Stimulated activated CD8-positive, alpha-beta memory T cell treated with anti-CD3 and anti-CD28 coated beads, Interleukin-15, amount 100 ng/mL, for 1 hour (primary cell): ENCODE results near the gene PTPN9.
"Not testable (repeated sequence)": the region's sequence is repeated elsewhere in the genome, so short reads cannot be mapped to it uniquely, and the experiment has no call there.

Experiments
- DNase-seq: peaks from one replicate; pipeline ENCODE4 v3.0.0-alpha.2; 2020; ENCODE audit warnings: low read depth

PTPN9 gene

GRCh38 chr15:75578948-75579920, at the start of gene PTPN9:
Gene PTPN9, minus strand, starts transcription at chr15:75579315. Its CDS starts 539 bp downstream, at chr15:75578776.
- DNase-seq = peak; percentile 49

- peak; percentile 81 for DNase-seq
Measured at GRCh38 chr15:75625542-75626347, 46.6 kb upstream of the PTPN9 start, which contains the start of gene SNUPN. Gene SNUPN, minus strand, starts transcription at chr15:75625725. Its CDS starts 4,674 bp downstream, at chr15:75621051.

- no peak for DNase-seq
Measured at GRCh38 chr15:75622505-75622904, 43.4 kb upstream of the PTPN9 start.

- no peak for DNase-seq
Measured at GRCh38 chr15:75620841-75621391, 41.8 kb upstream of the PTPN9 start.

GRCh38 chr15:75620058-75620820, 41.1 kb upstream of the PTPN9 start:
- no peak for DNase-seq

- DNase-seq = no peak
Measured at GRCh38 chr15:75616766-75617165, 37.7 kb upstream of the PTPN9 start.

- DNase-seq = no peak
Measured at GRCh38 chr15:75606711-75607699, 27.9 kb upstream of the PTPN9 start.

- no peak for DNase-seq
Measured at GRCh38 chr15:75606026-75606425, 26.9 kb upstream of the PTPN9 start.

- DNase-seq = no peak
Measured at GRCh38 chr15:75599401-75599800, 20.3 kb upstream of the PTPN9 start.

GRCh38 chr15:75598361-75598760, 19.2 kb upstream of the PTPN9 start:
- no peak for DNase-seq

- DNase-seq = no peak
Measured at GRCh38 chr15:75597667-75598341, 18.7 kb upstream of the PTPN9 start.

- no peak for DNase-seq
Measured at GRCh38 chr15:75596703-75597345, 17.7 kb upstream of the PTPN9 start.

GRCh38 chr15:75594276-75594675, 15.2 kb upstream of the PTPN9 start:
- DNase-seq = no peak

GRCh38 chr15:75591655-75592364, 12.7 kb upstream of the PTPN9 start:
- no peak for DNase-seq

- DNase-seq = no peak
Measured at GRCh38 chr15:75590239-75590638, 11.1 kb upstream of the PTPN9 start.

GRCh38 chr15:75589071-75589470, 10.0 kb upstream of the PTPN9 start:
- DNase-seq = no peak

- DNase-seq = not testable (repeated sequence)
Measured at GRCh38 chr15:75586422-75586821, 7.3 kb upstream of the PTPN9 start.

GRCh38 chr15:75584121-75584520, 5.0 kb upstream of the PTPN9 start:
- DNase-seq = no peak

GRCh38 chr15:75583701-75584100, 4.6 kb upstream of the PTPN9 start:
- no peak for DNase-seq
